ENCODE results near the gene ACVR1.

GRCh38 chr2:157872791-157873190, 3.3 kb downstream of the ACVR1 start:
- no peak for TF ChIP-seq CTCF (IDR thresholded peaks at IDR 0.05; ENCODE audit: borderline replicate concordance, extremely low read depth, low read length, poor library complexity, severe bottlenecking)
- TF ChIP-seq EZH2 (IDR thresholded peaks at IDR 0.05; ENCODE audit: borderline replicate concordance, low read depth, low read length, severe bottlenecking) = no peak
